C4-2B (cell line): ENCODE results near the gene PSTPIP1.

Experiments
- H3K27ac ChIP-seq: fragments of 450-650 bp; 2 replicates; pipeline ENCODE4 v1.5.1; 2017
- CTCF ChIP-seq: fragments of 450-650 bp; conservative IDR thresholded peaks from 2 replicates; pipeline ENCODE4 v1.5.1; 2017; ENCODE audit warnings: mild to moderate bottlenecking
- ZFX ChIP-seq: fragments of 450-650 bp; IDR thresholded peaks from 2 replicates; pipeline ENCODE4 v1.6.1; 2017

Gene PSTPIP1

GRCh38 chr15:77033729-77034671 lies 39.1 kb downstream of the PSTPIP1 start:
- TF ChIP-seq ZFX (no peak), CTCF (no peak)

GRCh38 chr15:77034695-77035489 lies 40.0 kb downstream of the PSTPIP1 start:
- H3K27ac ChIP-seq: no peak overlapping the region
- no peak for TF ChIP-seq ZFX
- TF ChIP-seq CTCF: peak; percentile 81

More at GRCh38 chr15:77033729-77034671, 39.1 kb downstream of the PSTPIP1 start:
- H3K27ac ChIP-seq: no peak overlapping the region

GRCh38 chr15:77035584-77035983 lies 40.7 kb downstream of the PSTPIP1 start:
- H3K27ac ChIP-seq: no peak overlapping the region
- TF ChIP-seq ZFX: no peak
- TF ChIP-seq CTCF: no peak

GRCh38 chr15:77035999-77036471 lies 41.1 kb downstream of the PSTPIP1 start:
- TF ChIP-seq ZFX: no peak
- no peak for TF ChIP-seq CTCF
- H3K27ac ChIP-seq: no peak overlapping the region

GRCh38 chr15:77036537-77037387 lies 41.8 kb downstream of the PSTPIP1 start:
- no peak for TF ChIP-seq ZFX
- H3K27ac ChIP-seq: no peak overlapping the region

- H3K27ac ChIP-seq: no peak overlapping the region
- no peak for TF ChIP-seq ZFX
- no peak for TF ChIP-seq CTCF
These were observed 42.7 kb downstream of the PSTPIP1 start for GRCh38 chr15:77037388-77038209.
